T-helper 22 cell (primary cell): Measurements from ENCODE around the gene SOHLH2.

Source experiments
- DNase-seq: peaks from one replicate; pipeline ENCODE4 v3.0.0-alpha.2; 2020; ENCODE audit warnings: low read depth

SOHLH2 gene

DNA sequence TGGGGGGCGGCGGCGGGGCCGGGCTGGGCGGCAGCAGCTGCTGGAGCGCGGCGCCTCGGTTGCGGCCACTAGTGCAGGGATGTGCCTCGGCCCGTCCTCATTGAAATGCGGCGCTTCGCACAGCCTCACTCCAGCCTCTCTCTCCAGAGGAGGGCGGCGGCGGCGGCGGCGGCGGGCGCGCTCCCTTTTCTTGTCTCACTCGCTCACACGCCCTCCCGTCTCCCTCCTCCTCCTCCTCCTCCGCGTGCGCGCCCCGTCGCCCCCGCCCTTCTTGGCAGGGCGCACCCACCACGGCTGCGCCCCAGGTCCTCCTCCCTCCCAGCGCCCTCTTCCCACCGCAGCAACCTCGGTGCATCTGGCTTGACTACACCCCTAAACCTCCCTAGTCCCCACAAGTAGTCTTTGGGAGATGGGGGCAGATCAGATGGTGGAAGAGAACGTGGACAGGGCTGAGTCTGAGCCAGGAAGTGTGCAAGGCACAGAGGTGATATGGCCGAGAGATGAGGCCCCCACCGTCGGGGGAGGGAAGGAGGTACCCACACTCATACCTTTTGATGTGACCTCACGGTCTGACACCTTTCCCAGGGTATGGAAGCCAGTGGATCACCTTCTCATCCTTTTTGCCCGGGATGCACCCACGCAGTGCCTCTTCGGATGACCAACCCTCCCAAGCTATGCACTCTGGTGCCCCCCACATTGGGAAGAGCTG, 83.0 kb downstream of the SOHLH2 start, which contains the start of gene DCLK1:
Gene DCLK1 (minus strand): TSS at position 161 of the 709 bp plus-strand sequence.
- DNase-seq, result no peak

DNA sequence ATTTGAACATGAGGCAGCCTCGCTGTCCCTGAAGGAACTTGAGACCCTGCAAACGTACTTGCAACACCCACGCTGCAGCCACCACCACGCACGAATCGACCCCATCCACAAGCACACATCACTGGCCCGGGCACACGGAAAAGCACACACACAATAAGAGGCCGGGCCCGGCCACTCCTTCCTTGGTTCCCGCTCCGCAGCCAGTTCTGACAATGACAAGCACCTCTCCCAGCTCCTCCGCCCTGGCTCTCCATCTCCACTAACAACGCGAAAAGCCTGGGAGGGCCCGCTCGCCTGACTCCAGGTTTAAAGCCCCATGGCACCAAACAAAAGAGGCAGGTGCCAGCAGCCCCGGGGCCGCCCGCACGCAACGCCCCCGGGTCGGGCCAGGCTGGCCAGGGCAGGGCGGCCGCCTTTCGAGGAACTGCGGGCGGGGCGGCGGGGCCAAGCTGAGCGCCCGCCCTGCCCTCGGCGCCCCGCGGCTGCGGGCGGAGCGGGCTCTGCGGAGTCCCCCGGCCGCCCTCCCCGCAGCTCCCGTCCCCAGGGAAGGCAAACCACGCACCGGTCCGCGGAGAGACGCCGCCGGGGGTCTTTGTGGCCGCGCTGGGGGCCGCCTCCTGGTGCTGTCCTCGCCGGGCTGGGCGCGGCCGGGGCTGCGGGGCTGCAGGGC, 83.7 kb downstream of the SOHLH2 start:
- DNase-seq, result no peak

DNA sequence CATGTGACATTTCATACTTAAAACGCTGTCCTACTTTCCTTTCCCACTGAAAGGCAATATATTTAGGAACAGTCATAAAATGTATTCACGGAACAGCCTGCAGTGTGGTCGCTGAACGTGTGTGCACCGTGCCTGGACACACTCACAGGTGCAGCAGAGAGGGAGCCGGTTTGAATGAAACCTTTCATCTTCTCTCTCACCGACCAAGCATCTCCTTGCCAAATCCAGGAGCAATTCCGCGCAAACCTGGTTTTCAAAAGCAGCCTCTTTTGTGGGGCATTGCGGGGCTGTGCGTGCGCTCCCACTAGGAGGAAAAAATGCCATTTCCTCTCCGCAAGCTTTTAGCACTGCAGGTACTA, 84.2 kb downstream of the SOHLH2 start:
- DNase-seq, result no peak

DNA sequence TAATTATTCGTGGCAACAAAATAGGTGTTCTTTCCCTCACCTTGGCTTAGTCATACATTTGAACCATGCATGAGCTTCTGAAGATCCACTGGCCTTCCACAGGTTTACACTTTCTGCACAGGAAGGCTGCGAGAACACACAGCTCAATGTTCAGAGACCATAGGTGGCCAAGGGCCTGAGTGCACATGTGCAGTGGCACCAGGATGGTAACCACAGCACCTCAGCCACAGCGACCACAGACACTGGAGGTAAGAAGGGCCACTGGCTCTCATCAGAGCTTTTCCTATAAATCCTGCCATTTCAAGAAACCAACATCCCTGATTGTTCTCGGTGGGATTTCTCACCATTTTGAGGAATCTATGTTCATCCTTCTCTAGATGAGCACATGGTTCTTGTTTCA, 84.8 kb downstream of the SOHLH2 start:
- DNase-seq, result no peak

DNA sequence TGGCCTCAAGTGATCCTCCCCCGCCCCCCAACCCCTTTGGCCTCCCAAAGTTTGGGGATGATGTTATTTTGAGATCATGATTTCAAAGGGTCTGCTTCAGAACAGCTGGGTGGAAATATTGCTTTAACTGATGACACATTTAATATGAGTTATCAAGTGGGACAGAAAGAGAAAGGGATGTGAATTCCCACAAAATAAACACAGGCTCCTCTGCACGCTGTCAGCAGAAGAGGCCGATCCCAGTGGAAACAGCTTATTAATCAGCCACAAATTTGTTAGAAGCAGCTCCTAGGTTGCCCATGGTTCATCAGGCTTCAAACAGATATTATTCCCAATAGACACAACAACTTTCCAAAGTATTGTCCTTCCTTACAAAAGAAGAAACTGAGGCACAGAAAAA, 87.9 kb downstream of the SOHLH2 start:
- no peak for DNase-seq

DNA sequence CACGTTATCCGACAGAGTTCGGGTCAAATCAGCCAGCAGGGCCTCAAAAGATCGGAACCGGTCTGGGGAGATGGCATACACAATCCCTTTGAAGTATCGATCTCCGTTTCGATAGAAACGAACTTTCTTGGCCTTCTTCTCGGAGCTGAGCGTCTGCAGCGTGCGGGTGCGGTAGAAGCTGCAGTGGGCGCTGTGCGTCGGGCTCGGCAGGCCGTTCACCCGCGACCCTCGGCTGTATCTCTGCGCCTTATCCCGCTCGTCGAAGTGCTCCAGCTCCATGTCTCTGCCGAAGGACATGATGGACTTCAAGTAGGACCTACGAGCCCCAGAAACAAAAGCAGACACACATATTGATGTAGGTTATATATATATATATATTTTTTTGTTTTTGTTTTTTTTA, 88.5 kb downstream of the SOHLH2 start:
- DNase-seq, result no peak

DNA sequence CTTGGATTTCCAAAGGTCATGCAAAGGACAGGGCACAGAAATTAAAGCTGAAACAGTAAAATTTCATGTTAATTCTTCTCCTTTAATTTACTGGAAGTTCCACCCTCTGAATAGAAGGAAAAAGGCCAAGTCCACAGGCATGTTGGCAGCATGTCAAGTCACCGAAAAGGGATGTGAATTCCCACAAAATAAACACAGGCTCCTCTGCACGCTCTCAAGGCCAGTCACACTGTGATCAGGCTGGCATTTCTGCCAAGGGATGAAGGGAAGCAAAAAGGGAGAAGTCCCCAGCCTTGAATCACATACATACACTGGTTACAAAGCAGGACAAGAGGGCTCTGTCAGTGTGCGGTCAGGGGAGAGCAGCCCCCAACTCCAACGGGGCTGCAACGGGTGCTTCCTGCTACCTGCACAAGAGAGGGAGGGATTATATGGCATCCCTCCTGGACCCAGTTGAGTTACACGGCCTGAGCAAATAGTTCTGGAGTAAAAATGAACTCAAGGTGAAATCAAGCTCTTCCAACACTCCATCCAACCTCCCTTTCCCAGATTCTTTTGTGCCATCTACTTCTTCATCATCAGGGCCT, 90.0 kb downstream of the SOHLH2 start:
- no peak for DNase-seq
